ENCODE results near the gene NT5DC1. TPM values are rescaled to one million over a fixed set of nuclear protein-coding genes. Genes with fewer than 3 reads are reported as not detected.
A peak's percentile ranks its signal among the peaks of the same experiment; 100 is the strongest.

NT5DC1 gene
- total and polyA plus RNA-seq, 2 experiments from 2014 or later, result 27.0 to 29.8 TPM

DNA sequence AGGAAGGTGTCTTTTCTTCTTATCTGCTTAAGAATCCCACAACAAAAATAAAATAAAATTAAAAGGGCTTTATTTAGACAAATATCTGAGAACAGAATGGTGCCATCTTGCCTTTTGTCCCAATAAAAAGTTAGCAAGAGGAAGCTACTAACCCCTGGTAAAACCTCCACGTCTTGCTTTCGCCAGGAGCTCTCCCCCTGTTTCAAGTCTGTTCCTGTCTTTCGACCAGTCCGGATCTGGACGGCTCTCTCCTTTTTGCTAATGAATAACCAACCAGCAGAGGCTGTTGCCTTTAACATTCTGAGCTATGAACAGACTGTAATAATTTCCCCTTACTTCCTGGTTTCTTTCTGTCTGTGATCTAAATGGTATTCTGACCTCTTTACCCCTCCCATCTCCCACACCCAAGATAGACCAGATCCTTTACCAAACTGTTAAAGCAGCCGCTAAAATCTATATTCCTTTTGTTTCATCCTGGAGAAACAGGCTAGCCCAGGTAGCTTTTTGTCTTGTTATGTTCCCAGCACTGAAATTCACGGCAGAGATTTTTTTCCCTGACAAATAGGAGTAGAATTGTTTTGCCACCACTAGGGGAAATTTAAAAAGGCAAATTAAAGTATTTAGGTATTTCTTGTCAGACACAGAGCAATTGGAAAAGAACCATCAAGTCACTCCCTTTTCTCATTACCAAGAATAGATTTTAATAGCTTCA lies 39.9 kb upstream of the NT5DC1 start, which contains the start of gene FRK:
Gene FRK, minus strand, starts transcription at position 320 of the 712 bp plus-strand sequence. CDS start 580 bp downstream, outside the sequence.
- Histone ChIP-seq H3K79me2 (replicated peaks; ENCODE audit: insufficient read depth) (no peaks in the 10 kb centered on the region), H2AFZ (peak within 1 kb of the TSS; percentile 72), H3K27ac (ENCODE audit: low read depth) (no peak within 1 kb of the TSS), H3K9me2 (ENCODE audit: insufficient read depth) (no peaks in the 10 kb centered on the region), H3K27me3 (ENCODE audit: insufficient read depth) (no peaks in the 10 kb centered on the region), H3K36me3 (ENCODE audit: insufficient read depth) (no peaks in the 10 kb centered on the region), H3K4me1 (ENCODE audit: insufficient read depth) (peaks cover 9% of the 10 kb centered on the region), H3K4me3 (no peak within 1 kb of the TSS), H4K20me1 (replicated peaks; ENCODE audit: insufficient read depth) (no peaks in the 10 kb centered on the region), H3F3A (replicated peaks; ENCODE audit: low read depth) (no peaks in the 10 kb centered on the region), H3K4me2 (no peak within 1 kb of the TSS)
- peaks cover 19% of the 10 kb centered on the region for H3K4me1 Mint-ChIP-seq
- H3K27me3 Mint-ChIP-seq (ENCODE audit: insufficient read depth, low read depth, poor library complexity), result peaks cover 5% of the 10 kb centered on the region
- H3K9me3 Mint-ChIP-seq, result no peaks in the 10 kb centered on the region
- peak; percentile 49 for DNase-seq (ENCODE audit: low spot score)
- H3K36me3 Mint-ChIP-seq (ENCODE audit: low read depth), result no peaks in the 10 kb centered on the region
- ATAC-seq, result no peak; the same call in 2 of the 3 replicates
- no peak within 1 kb of the TSS for H3K4me3 Mint-ChIP-seq
- H3K27ac Mint-ChIP-seq, result peak within 1 kb of the TSS; percentile 10; the same call in 1 of the 2 replicates
- TF ChIP-seq CTCF (conservative IDR thresholded peaks at IDR 0.05; ENCODE audit: low read depth in 2 of 2), result peak in 1 of 2 experiments; percentile 45; a peak in 2 of 4 replicates
- no peak for TF ChIP-seq ZNF331 (CRISPR knock-in tag; IDR thresholded peaks at IDR 0.05; ENCODE audit: low read depth)

DNA sequence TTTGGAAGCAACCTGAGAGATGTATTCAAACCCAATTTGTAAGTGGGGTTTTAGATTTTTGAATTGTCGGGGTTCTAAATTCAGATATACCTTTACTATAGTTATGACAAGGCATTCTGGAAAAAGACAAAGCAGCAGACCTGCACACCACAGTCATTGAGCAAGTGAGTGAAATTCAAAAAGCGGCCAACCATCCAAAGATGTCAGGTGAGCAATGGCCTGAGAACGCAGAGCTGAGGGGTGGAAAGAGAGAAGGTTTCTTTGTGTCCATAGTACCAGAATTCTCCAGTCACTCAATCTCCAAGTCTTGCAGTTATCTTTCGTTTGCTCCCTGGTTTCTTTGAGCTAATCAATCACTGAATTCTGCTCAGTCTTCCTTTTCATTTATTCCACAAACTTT lies 38.2 kb upstream of the NT5DC1 start:
- H3K9me2 ChIP-seq (ENCODE audit: insufficient read depth), result no peaks in the 10 kb centered on the region
- H3F3A ChIP-seq (replicated peaks; ENCODE audit: low read depth), result no peaks in the 10 kb centered on the region
- H3K36me3 ChIP-seq (ENCODE audit: insufficient read depth), result no peaks in the 10 kb centered on the region
- H3K27ac ChIP-seq (ENCODE audit: low read depth), result no peak overlapping the region
- no peak overlapping the region for H3K4me3 Mint-ChIP-seq
- H3K27ac Mint-ChIP-seq, result no peak overlapping the region
- H3K27me3 ChIP-seq (ENCODE audit: insufficient read depth), result no peaks in the 10 kb centered on the region
- no peaks in the 10 kb centered on the region for H3K36me3 Mint-ChIP-seq (ENCODE audit: low read depth)
- H2AFZ ChIP-seq, result no peak overlapping the region
- DNase-seq (ENCODE audit: low spot score) (no peak), ATAC-seq (no peak)
- no peak overlapping the region for H3K4me3 ChIP-seq
- H3K4me2 ChIP-seq, result no peak overlapping the region
- no peaks in the 10 kb centered on the region for H4K20me1 ChIP-seq (replicated peaks; ENCODE audit: insufficient read depth)
- H3K4me1 Mint-ChIP-seq, result peaks cover 19% of the 10 kb centered on the region
- H3K9me3 Mint-ChIP-seq, result no peaks in the 10 kb centered on the region
- no peaks in the 10 kb centered on the region for H3K79me2 ChIP-seq (replicated peaks; ENCODE audit: insufficient read depth)
- H3K4me1 ChIP-seq (ENCODE audit: insufficient read depth), result peaks cover 9% of the 10 kb centered on the region
- H3K27me3 Mint-ChIP-seq (ENCODE audit: insufficient read depth, low read depth, poor library complexity), result peaks cover 5% of the 10 kb centered on the region
- TF ChIP-seq ZNF331 (CRISPR knock-in tag; IDR thresholded peaks at IDR 0.05; ENCODE audit: low read depth), result no peak
- TF ChIP-seq EZH2phosphoT487 (IDR thresholded peaks at IDR 0.05; ENCODE audit: unreplicated experiment), result no peak
- no peak for TF ChIP-seq CTCF (conservative IDR thresholded peaks at IDR 0.05; ENCODE audit: low read depth in 2 of 2)
- TF ChIP-seq JUNB (IDR thresholded peaks at IDR 0.05; ENCODE audit: unreplicated experiment), result no peak
- no peak for TF ChIP-seq POLR2AphosphoS5 (IDR thresholded peaks at IDR 0.05; ENCODE audit: low read depth)
- no peak for TF ChIP-seq NANOG (IDR thresholded peaks at IDR 0.05; ENCODE audit: borderline replicate concordance)
- TF ChIP-seq CREB1 (CRISPR knock-in tag; IDR thresholded peaks at IDR 0.05; ENCODE audit: low read depth), result no peak
- TF ChIP-seq STAT1 (IDR thresholded peaks at IDR 0.05; ENCODE audit: unreplicated experiment), result no peak
- TF ChIP-seq ETS1 (IDR thresholded peaks at IDR 0.05), result no peak
- no peak for TF ChIP-seq REST (IDR thresholded peaks at IDR 0.05; ENCODE audit: unreplicated experiment)

Measured in GM23338 (cell line).